Smooth muscle cell (in vitro differentiated cells): Measurements from ENCODE around the gene NTN1. TPM values are rescaled to one million over a fixed set of nuclear protein-coding genes. Genes with fewer than 3 reads are reported as not detected.

Source experiments
- DNase-seq: peaks from one replicate; lab custom pipeline; 2025; ENCODE audit not compliant: unreplicated experiment; lab: John Stamatoyannopoulos, UW
- H2AFZ ChIP-seq: fragments of 200-600 bp; sonication (generic); 2 replicates; pipeline ENCODE4 v1.6.0; 2016; ENCODE audit warnings: antibody characterized with exemption, low read depth, mild to moderate bottlenecking
- H3F3A ChIP-seq: fragments of 200-600 bp; sonication (generic); 2 replicates; pipeline ENCODE4 v1.6.0; 2017; ENCODE audit warnings: antibody characterized with exemption, low read depth
- H3K27ac ChIP-seq: fragments of 200-600 bp; sonication (generic); 2 replicates; pipeline ENCODE4 v1.5.1; 2016; ENCODE audit warnings: low read depth, mild to moderate bottlenecking
- H3K27me3 ChIP-seq: fragments of 200-600 bp; sonication (generic); 2 replicates; pipeline ENCODE4 v1.6.1; 2016; ENCODE audit warnings: low read depth, mild to moderate bottlenecking
- H3K36me3 ChIP-seq: fragments of 200-600 bp; sonication (generic); 2 replicates; pipeline ENCODE4 v1.5.1; 2016; ENCODE audit warnings: low read depth
- H3K4me1 ChIP-seq: fragments of 200-600 bp; sonication (generic); 2 replicates; pipeline ENCODE4 v1.5.1; 2016; ENCODE audit warnings: low read depth
- H3K4me2 ChIP-seq: fragments of 200-600 bp; sonication (generic); 2 replicates; pipeline ENCODE4 v1.6.0; 2016; ENCODE audit warnings: mild to moderate bottlenecking
- H3K4me3 ChIP-seq: fragments of 200-600 bp; sonication (generic); 2 replicates; pipeline ENCODE4 v1.5.1; 2016; ENCODE audit warnings: mild to moderate bottlenecking
- H3K79me2 ChIP-seq: fragments of 200-600 bp; sonication (generic); 2 replicates; pipeline ENCODE4 v1.6.0; 2016; ENCODE audit warnings: low read depth, mild to moderate bottlenecking
- H3K9ac ChIP-seq: fragments of 200-600 bp; sonication (generic); 2 replicates; pipeline ENCODE4 v1.6.0; 2016; ENCODE audit warnings: low read depth
- H3K9me3 ChIP-seq: fragments of 200-600 bp; sonication (generic); replicated peaks from 2 replicates; pipeline ENCODE4 v1.5.1; 2016; ENCODE audit warnings: low read depth
- H4K20me1 ChIP-seq: fragments of 200-600 bp; sonication (generic); 2 replicates; pipeline ENCODE4 v1.6.0; 2016; ENCODE audit warnings: low read depth
- CTCF ChIP-seq: fragments of 200-600 bp; sonication (generic); IDR thresholded peaks from 2 replicates; pipeline ENCODE4 v1.5.1; 2017; ENCODE audit warnings: borderline replicate concordance, mild to moderate bottlenecking, antibody characterized with exemption; ENCODE audit not compliant: insufficient read depth, poor library complexity, severe bottlenecking
- WGBS: methylation state at CpG from one replicate; pipeline ENCODE4 v1.1.7; 2016; ENCODE audit warnings: low lambda C conversion rate; 5-methylcytosine and 5-hydroxymethylcytosine counted together
- polyA plus RNA-seq: library from polyadenylated mRNA; unstranded; fragments of >200 nt; fragmentation: Nextera tagmentation; extraction: Ambion mirVana; gene quantifications from 2 replicates; pipeline ENCODE4 v1.2.1, GENCODE V29; 2016
- total RNA-seq: library from RNA; depleted of rRNA; stranded (reverse); fragments of >200 nt; gene quantifications from 2 replicates; pipeline ENCODE4 v1.2.3, GENCODE V29; 2014

Gene NTN1
- total and polyA plus RNA-seq, 2 experiments from 2014 or later: 0.07 to 0.72 TPM

- 81% methylated on average over 30 of the region's 31 CpGs for WGBS
These were observed 141.1 kb downstream of the NTN1 start for GRCh38 chr17:9162275-9162985.

GRCh38 chr17:9166788-9167187, 145.5 kb downstream of the NTN1 start:
- no peaks in the 10 kb centered on the region for H3K4me1 ChIP-seq
- no peak for DNase-seq
- no peaks in the 10 kb centered on the region for H3F3A ChIP-seq
- H3K27ac ChIP-seq: no peak overlapping the region
- no peak overlapping the region for H2AFZ ChIP-seq
- no peak overlapping the region for H3K4me3 ChIP-seq
- no peaks in the 10 kb centered on the region for H3K9me3 ChIP-seq
- WGBS: 89% methylated on average over 9 of the region's 9 CpGs
- no peak overlapping the region for H3K9ac ChIP-seq
- H3K79me2 ChIP-seq: no peaks in the 10 kb centered on the region
- TF ChIP-seq CTCF: no peak
- no peaks in the 10 kb centered on the region for H3K27me3 ChIP-seq
- H3K4me2 ChIP-seq: no peak overlapping the region
- H4K20me1 ChIP-seq: no peaks in the 10 kb centered on the region
- H3K36me3 ChIP-seq: no peaks in the 10 kb centered on the region

More at GRCh38 chr17:9162275-9162985, 141.1 kb downstream of the NTN1 start:
- H4K20me1 ChIP-seq: no peaks in the 10 kb centered on the region
- H3K9me3 ChIP-seq: no peaks in the 10 kb centered on the region
- no peak for DNase-seq
- H3K4me3 ChIP-seq: no peak overlapping the region
- no peak overlapping the region for H3K27ac ChIP-seq
- no peaks in the 10 kb centered on the region for H3K79me2 ChIP-seq
- H3K9ac ChIP-seq: no peak overlapping the region
- no peaks in the 10 kb centered on the region for H3K27me3 ChIP-seq
- no peaks in the 10 kb centered on the region for H3K4me1 ChIP-seq
- H3K4me2 ChIP-seq: no peak overlapping the region
- no peak overlapping the region for H2AFZ ChIP-seq
- H3K36me3 ChIP-seq: no peaks in the 10 kb centered on the region
- H3F3A ChIP-seq: no peaks in the 10 kb centered on the region
- TF ChIP-seq CTCF: peak; percentile 18

GRCh38 chr17:9167379-9167778, 146.1 kb downstream of the NTN1 start:
- no peak for DNase-seq
- Histone ChIP-seq H3K27me3 (no peaks in the 10 kb centered on the region), H3F3A (no peaks in the 10 kb centered on the region), H3K79me2 (no peaks in the 10 kb centered on the region), H2AFZ (no peak overlapping the region), H3K36me3 (no peaks in the 10 kb centered on the region), H4K20me1 (no peaks in the 10 kb centered on the region), H3K4me2 (no peak overlapping the region), H3K9ac (no peak overlapping the region), H3K27ac (no peak overlapping the region), H3K9me3 (no peaks in the 10 kb centered on the region), H3K4me3 (no peak overlapping the region), H3K4me1 (no peaks in the 10 kb centered on the region)
- WGBS: 88% methylated on average over 6 of the region's 6 CpGs
- no peak for TF ChIP-seq CTCF

- Histone ChIP-seq H3K4me3 (no peak overlapping the region), H3K9me3 (no peaks in the 10 kb centered on the region)
These were observed 147.8 kb downstream of the NTN1 start for GRCh38 chr17:9169116-9169515.

More at GRCh38 chr17:9169116-9169515, 147.8 kb downstream of the NTN1 start:
- H3K4me1 ChIP-seq: no peaks in the 10 kb centered on the region
- H3K79me2 ChIP-seq: no peaks in the 10 kb centered on the region
- DNase-seq: no peak
- H4K20me1 ChIP-seq: no peaks in the 10 kb centered on the region
- no peak for TF ChIP-seq CTCF
- H3K9ac ChIP-seq: no peak overlapping the region
- H3K36me3 ChIP-seq: no peaks in the 10 kb centered on the region
- H3K27ac ChIP-seq: no peak overlapping the region
- H2AFZ ChIP-seq: no peak overlapping the region
- no peak overlapping the region for H3K4me2 ChIP-seq
- H3K27me3 ChIP-seq: no peaks in the 10 kb centered on the region
- WGBS: 87% methylated on average over 3 of the region's 3 CpGs
- no peaks in the 10 kb centered on the region for H3F3A ChIP-seq
